Tibial nerve (tissue), 4 donors: ENCODE data around the gene RPL13. TPM values are rescaled to one million over a fixed set of nuclear protein-coding genes. Genes with fewer than 3 reads are reported as not detected.

Experiments
- DNase-seq, 2 donors: peaks; one replicate each; pipeline ENCODE4 v3.0.0-alpha.2; 2019; ENCODE audit warnings: low spot score in 2 of 2
- H3K27ac ChIP-seq, 4 donors: fragments of 200-600 bp; sonication (generic) in 3 of 4; one replicate each; pipeline ENCODE4 v1.5.1; 2017 to 2019; ENCODE audit warnings: mild to moderate bottlenecking in 1 of 4
- H3K27me3 ChIP-seq, 2 donors: fragments of 200-600 bp; sonication (generic) in 1 of 2; one replicate each; pipeline versions ENCODE4 v1.5.1 to v1.6.0; 2017 to 2019
- H3K36me3 ChIP-seq, 3 donors: fragments of 200-600 bp; sonication (generic); one replicate each; pipeline ENCODE4 v1.5.1; 2018 to 2019
- H3K4me1 ChIP-seq, 4 donors: fragments of 200-600 bp; sonication (generic) in 3 of 4; one replicate each; pipeline ENCODE4 v1.5.1; 2017 to 2019
- H3K4me3 ChIP-seq, 4 donors: fragments of 200-600 bp; sonication (generic) in 3 of 4; one replicate each; pipeline ENCODE4 v1.5.1; 2017 to 2019; ENCODE audit warnings: mild to moderate bottlenecking in 1 of 4, moderate library complexity in 1 of 4
- H3K9me3 ChIP-seq, 4 donors: fragments of 200-600 bp; sonication (generic) in 3 of 4; one replicate each; pipeline ENCODE4 v1.5.1; 2017 to 2019
- CTCF ChIP-seq, 5 experiments: fragments of 200-600 bp in 3 of 5; fragments of 450-650 bp in 2 of 5; sonication (generic) in 3 of 5; IDR thresholded peaks; one replicate each; pipeline ENCODE4 v1.5.1; 2016 to 2019; ENCODE audit warnings: antibody characterized with exemption in 5 of 5, mild to moderate bottlenecking in 3 of 5, moderate library complexity in 2 of 5
- EP300 ChIP-seq, 2 donors: sonication (generic); formaldehyde crosslinking; IDR thresholded peaks; one replicate each; pipeline ENCODE4 v1.6.1; 2017; ENCODE audit warnings: antibody characterized with exemption in 2 of 2, mild to moderate bottlenecking in 1 of 2
- POLR2A ChIP-seq, 2 donors: fragments of 450-650 bp; IDR thresholded peaks; one replicate each; pipeline ENCODE4 v1.6.1; 2017; ENCODE audit warnings: antibody characterized with exemption in 2 of 2, mild to moderate bottlenecking in 2 of 2, moderate library complexity in 2 of 2
- WGBS, 2 donors: methylation state at CpG; one replicate each; pipeline ENCODE4 v1.1.5; 2018; 5-methylcytosine and 5-hydroxymethylcytosine counted together
- total RNA-seq, 4 donors: library from RNA; depleted of rRNA; stranded (reverse); fragments of >200 nt; gene quantifications; one replicate each; pipeline ENCODE4 v1.1.0, GENCODE V29; 2016

RPL13 gene
- total RNA-seq, 4 donors from 2014 or later = 5,811 to 9,745 (median 6,935) TPM

- H3K27me3 ChIP-seq = peaks cover 0 to 71% of the 10 kb centered on the region in 2 donors
- peaks cover 0 to 23% (median 12%) of the 10 kb centered on the region in 4 donors for H3K4me1 ChIP-seq
- no peak for DNase-seq
- H3K9me3 ChIP-seq = no peaks in the 10 kb centered on the region
- H3K27ac ChIP-seq = no peak overlapping the region
- no peaks in the 10 kb centered on the region for H3K36me3 ChIP-seq
- WGBS, 2 donors = 1 to 3% methylated on average over 28 to 29 of the region's 55 CpGs
- TF ChIP-seq EP300 (IDR thresholded peaks at IDR 0.05) (no peak), CTCF (IDR thresholded peaks at IDR 0.05) (peak; percentile 27 to 60 (median 46)), POLR2A (IDR thresholded peaks at IDR 0.05) (no peak)
- H3K4me3 ChIP-seq = peak overlapping the region in 2 of 4 donors; percentile 29 to 34
Measured at GRCh38 chr16:89574681-89575246, 14.3 kb downstream of the RPL13 start.

- Histone ChIP-seq H3K27me3 (peaks cover 0 to 64% of the 10 kb centered on the region in 2 donors), H3K4me3 (peak within 1 kb of the TSS in 2 of 4 donors; percentile 29 to 34), H3K36me3 (no peaks in the 10 kb centered on the region), H3K27ac (no peak within 1 kb of the TSS), H3K9me3 (no peaks in the 10 kb centered on the region), H3K4me1 (peaks cover 0 to 23% (median 12%) of the 10 kb centered on the region in 4 donors)
- WGBS, 2 donors = 2 to 4% methylated on average over 37 to 63 of the region's 103 CpGs
- DNase-seq = no peak
- TF ChIP-seq EP300 (IDR thresholded peaks at IDR 0.05) (no peak), CTCF (IDR thresholded peaks at IDR 0.05) (no peak), POLR2A (IDR thresholded peaks at IDR 0.05) (no peak)
Measured at GRCh38 chr16:89575247-89576152, 15.0 kb downstream of the RPL13 start, which contains the start of gene CPNE7. Gene CPNE7, plus strand, starts transcription at chr16:89575758. Its CDS starts 140 bp downstream, at chr16:89575898.

GRCh38 chr16:89576153-89577054 lies 15.9 kb downstream of the RPL13 start:
- Histone ChIP-seq H3K36me3 (no peaks in the 10 kb centered on the region), H3K27ac (no peak overlapping the region), H3K4me3 (peak overlapping the region in 1 of 4 donors; percentile 9), H3K9me3 (no peaks in the 10 kb centered on the region), H3K4me1 (peaks cover 0 to 23% (median 12%) of the 10 kb centered on the region in 4 donors), H3K27me3 (peaks cover 0 to 59% of the 10 kb centered on the region in 2 donors)
- no peak for DNase-seq
- 13% methylated on average over 45 to 78 of the region's 89 CpGs for WGBS, 2 donors
- TF ChIP-seq EP300 (IDR thresholded peaks at IDR 0.05) (no peak), POLR2A (IDR thresholded peaks at IDR 0.05) (no peak), CTCF (IDR thresholded peaks at IDR 0.05) (no peak)

- Histone ChIP-seq H3K4me1 (peaks cover 0 to 23% (median 12%) of the 10 kb centered on the region in 4 donors), H3K27ac (no peak overlapping the region), H3K27me3 (peaks cover 0 to 51% of the 10 kb centered on the region in 2 donors), H3K36me3 (no peaks in the 10 kb centered on the region), H3K4me3 (no peak overlapping the region), H3K9me3 (no peaks in the 10 kb centered on the region)
- no peak for DNase-seq
- TF ChIP-seq POLR2A (IDR thresholded peaks at IDR 0.05) (no peak), EP300 (IDR thresholded peaks at IDR 0.05) (no peak), CTCF (IDR thresholded peaks at IDR 0.05) (no peak)
- 88 to 90% methylated on average over 24 to 25 of the region's 25 CpGs for WGBS, 2 donors
Measured at GRCh38 chr16:89577055-89577759, 16.7 kb downstream of the RPL13 start.
